ENCODE data around the gene SURF2. TPM values are rescaled to one million over a fixed set of nuclear protein-coding genes. Genes with fewer than 3 reads are reported as not detected.

Gene SURF2
- total RNA-seq, 1 donor from 2014 or later = 17.3 TPM

DNA sequence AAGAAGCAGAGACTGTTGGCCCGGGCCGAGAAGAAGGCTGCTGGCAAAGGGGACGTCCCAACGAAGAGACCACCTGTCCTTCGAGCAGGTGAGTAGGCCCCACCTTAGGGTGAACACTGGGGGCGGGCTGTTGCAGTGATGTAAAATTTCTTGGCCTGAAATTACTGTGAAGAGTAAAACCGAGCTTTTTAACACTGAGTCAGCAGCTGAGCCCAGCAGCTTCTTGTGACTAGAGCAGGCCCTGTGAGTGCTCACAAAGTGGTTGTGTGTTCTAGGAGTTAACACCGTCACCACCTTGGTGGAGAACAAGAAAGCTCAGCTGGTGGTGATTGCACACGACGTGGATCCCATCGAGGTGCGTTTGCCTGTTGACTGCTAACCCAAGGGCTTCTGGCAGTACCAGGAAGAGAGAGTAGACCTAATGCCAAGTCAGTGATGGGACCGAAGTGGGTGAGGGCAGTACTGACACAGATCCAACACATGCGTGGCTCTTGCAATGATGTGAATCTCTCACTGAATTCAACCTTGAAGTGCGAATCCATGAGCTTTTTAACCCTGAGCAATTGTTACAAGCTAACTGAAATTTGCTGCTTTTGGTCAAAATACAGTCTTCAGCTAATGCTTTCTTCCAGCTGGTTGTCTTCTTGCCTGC is 6.3 kb upstream of the SURF2 start:
- Mint-ChIP-seq H3K36me3 (ENCODE audit: low read depth) (peaks cover 74% of the 10 kb centered on the region), H3K27me3 (no peaks in the 10 kb centered on the region), H3K9me3 (no peaks in the 10 kb centered on the region), H3K27ac (peak overlapping the region; percentile 96), H3K4me3 (peak overlapping the region; percentile 99), H3K4me1 (peaks cover 55% of the 10 kb centered on the region)
- ChIA-PET POLR2A (interaction anchor here (0.7 kb wide), 1 partner anchor 129 kb away, joined by 3 read pairs; the partner anchor contains the start of gene SLC2A6), CTCF (interaction anchor here (1.4 kb wide), 1 partner anchor 9 kb away, joined by 5 read pairs; no protein-coding TSS in a partner anchor)
- intact Hi-C loops (cut with micrococcal nuclease) = loop anchor here (2.0 kb wide), 1 partner anchor 129 kb away; the partner anchor contains the start of gene SLC2A6
- TF ChIP-seq, protein P1, sequence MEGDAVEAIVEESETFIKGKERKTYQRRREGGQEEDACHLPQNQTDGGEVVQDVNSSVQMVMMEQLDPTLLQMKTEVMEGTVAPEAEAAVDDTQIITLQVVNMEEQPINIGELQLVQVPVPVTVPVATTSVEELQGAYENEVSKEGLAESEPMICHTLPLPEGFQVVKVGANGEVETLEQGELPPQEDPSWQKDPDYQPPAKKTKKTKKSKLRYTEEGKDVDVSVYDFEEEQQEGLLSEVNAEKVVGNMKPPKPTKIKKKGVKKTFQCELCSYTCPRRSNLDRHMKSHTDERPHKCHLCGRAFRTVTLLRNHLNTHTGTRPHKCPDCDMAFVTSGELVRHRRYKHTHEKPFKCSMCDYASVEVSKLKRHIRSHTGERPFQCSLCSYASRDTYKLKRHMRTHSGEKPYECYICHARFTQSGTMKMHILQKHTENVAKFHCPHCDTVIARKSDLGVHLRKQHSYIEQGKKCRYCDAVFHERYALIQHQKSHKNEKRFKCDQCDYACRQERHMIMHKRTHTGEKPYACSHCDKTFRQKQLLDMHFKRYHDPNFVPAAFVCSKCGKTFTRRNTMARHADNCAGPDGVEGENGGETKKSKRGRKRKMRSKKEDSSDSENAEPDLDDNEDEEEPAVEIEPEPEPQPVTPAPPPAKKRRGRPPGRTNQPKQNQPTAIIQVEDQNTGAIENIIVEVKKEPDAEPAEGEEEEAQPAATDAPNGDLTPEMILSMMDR (IDR thresholded peaks at IDR 0.05) = no peak
- DNase-seq (no peak), ATAC-seq (ENCODE audit: low read depth) (no peak)

DNA sequence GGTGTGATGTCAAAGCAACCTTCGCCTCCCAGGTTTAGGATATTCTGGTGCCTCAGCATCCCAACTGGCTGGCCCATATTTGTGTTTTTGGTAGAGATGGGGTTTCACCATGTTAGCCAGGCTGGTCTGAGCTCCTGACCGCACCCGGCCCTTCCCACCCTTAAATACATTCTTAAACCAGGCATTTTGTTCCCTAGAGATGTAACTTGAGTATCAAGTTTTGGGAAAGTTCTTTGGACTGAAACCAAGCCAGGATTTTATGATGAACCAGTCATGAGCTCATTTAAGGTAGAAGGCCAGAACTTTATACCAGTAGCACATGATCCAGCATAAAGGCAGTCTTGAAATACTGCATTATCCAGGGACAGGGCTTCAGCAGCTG is 4.8 kb upstream of the SURF2 start:
- H3K27me3 Mint-ChIP-seq = no peaks in the 10 kb centered on the region
- H3K4me3 Mint-ChIP-seq = no peak overlapping the region
- peaks cover 64% of the 10 kb centered on the region for H3K36me3 Mint-ChIP-seq (ENCODE audit: low read depth)
- ATAC-seq (ENCODE audit: low read depth) = no peak
- intact Hi-C loops (cut with micrococcal nuclease) = no loop called here
- peaks cover 55% of the 10 kb centered on the region for H3K4me1 Mint-ChIP-seq
- no peak for DNase-seq
- TF ChIP-seq, protein P1 (IDR thresholded peaks at IDR 0.05) = no peak
- no peaks in the 10 kb centered on the region for H3K9me3 Mint-ChIP-seq
- ChIA-PET POLR2A (interaction anchor here (1.3 to 1.5 kb wide), 3 partner anchors 10 to 128 kb away, joined by 3 to 5 read pairs (median 3); no protein-coding TSS in a partner anchor), CTCF (interaction anchor here (1.1 kb wide), 1 partner anchor 22 kb away, joined by 3 read pairs; no protein-coding TSS in a partner anchor)
- H3K27ac Mint-ChIP-seq = no peak overlapping the region

DNA sequence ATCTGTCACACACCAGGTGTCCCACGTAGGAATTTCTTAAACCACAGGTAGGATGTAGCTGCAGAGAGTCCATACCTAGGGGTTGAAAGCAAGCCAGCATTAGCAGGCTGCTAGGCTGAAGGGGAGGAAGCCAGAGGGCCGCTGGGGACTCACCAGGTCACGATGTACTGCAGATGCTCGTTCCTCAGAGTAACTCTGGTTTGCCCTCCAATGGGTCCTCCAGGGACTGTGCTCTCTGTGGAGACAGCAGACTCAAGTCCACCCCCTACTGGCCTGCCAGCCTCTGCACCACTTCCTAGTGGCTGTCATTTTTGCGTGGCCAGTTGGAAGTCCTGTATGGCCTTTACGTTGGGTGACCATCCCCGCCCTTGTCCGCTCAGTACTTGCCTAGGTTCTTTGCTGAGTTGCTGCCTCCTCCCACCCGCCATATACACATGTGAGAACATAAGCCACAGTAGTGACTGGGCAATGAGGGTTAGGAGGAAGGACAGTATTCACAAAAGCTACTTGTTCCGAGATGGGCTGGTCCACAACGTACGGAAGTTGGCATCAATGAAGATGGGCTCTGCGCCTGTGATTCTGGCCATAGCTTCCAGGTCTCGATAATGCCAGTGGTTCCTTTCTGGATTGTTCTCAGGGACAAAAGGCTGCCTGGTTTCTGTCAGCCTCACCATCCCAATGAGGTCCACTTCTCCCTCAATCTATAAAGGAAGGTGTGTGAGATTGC is 4.3 kb upstream of the SURF2 start:
- H3K4me1 Mint-ChIP-seq = peaks cover 53% of the 10 kb centered on the region
- CTCF ChIA-PET = interaction anchor here (0.9 to 1.1 kb wide), 2 partner anchors 22 to 166 kb away, joined by 3 read pairs; no protein-coding TSS in a partner anchor
- H3K9me3 Mint-ChIP-seq = no peaks in the 10 kb centered on the region
- H3K4me3 Mint-ChIP-seq = no peak overlapping the region
- H3K27me3 Mint-ChIP-seq = no peaks in the 10 kb centered on the region
- ATAC-seq (ENCODE audit: low read depth) (peak; percentile 8), DNase-seq (no peak)
- peaks cover 61% of the 10 kb centered on the region for H3K36me3 Mint-ChIP-seq (ENCODE audit: low read depth)
- no peak overlapping the region for H3K27ac Mint-ChIP-seq
- POLR2A ChIA-PET = interaction anchor here (0.6 to 1.5 kb wide), 4 partner anchors 11 to 128 kb away, joined by 3 to 8 read pairs (median 4); no protein-coding TSS in a partner anchor
- TF ChIP-seq, protein P1 (IDR thresholded peaks at IDR 0.05) = no peak
- intact Hi-C loops (cut with micrococcal nuclease) = no loop called here

- Mint-ChIP-seq H3K4me1 (peaks cover 58% of the 10 kb centered on the region), H3K36me3 (ENCODE audit: low read depth) (peaks cover 62% of the 10 kb centered on the region), H3K27ac (peak overlapping the region; percentile 31), H3K27me3 (no peaks in the 10 kb centered on the region), H3K4me3 (no peak overlapping the region), H3K9me3 (no peaks in the 10 kb centered on the region)
- POLR2A ChIA-PET = interaction anchor here (0.6 to 1.5 kb wide), 5 partner anchors 11 to 21 kb away, joined by 3 to 8 read pairs (median 3); partner anchors contain the start of gene SURF6
- CTCF ChIA-PET = interaction anchor here (0.9 kb wide), 1 partner anchor 167 kb away, joined by 3 read pairs; no protein-coding TSS in a partner anchor
- TF ChIP-seq, protein P1 (IDR thresholded peaks at IDR 0.05) = no peak
- DNase-seq (no peak), ATAC-seq (ENCODE audit: low read depth) (no peak)
- intact Hi-C loops (cut with micrococcal nuclease) = no loop called here
Measured at GRCh38 chr9:133352635-133353340, 3.6 kb upstream of the SURF2 start.
